HTR-8/SVneo (cell line): ENCODE data around the gene PGAM2.

Experiments used
- DNase-seq: peaks from one replicate; pipeline ENCODE4 v3.0.0; 2011; ENCODE audit warnings: low spot score, mixed read lengths; ENCODE audit not compliant: insufficient read length
- FAIRE-seq: peaks from 2 replicates; lab custom pipeline; 2011; peaks lifted over from hg19 to GRCh38; lab: Jason Lieb, UNC

PGAM2 gene

DNA sequence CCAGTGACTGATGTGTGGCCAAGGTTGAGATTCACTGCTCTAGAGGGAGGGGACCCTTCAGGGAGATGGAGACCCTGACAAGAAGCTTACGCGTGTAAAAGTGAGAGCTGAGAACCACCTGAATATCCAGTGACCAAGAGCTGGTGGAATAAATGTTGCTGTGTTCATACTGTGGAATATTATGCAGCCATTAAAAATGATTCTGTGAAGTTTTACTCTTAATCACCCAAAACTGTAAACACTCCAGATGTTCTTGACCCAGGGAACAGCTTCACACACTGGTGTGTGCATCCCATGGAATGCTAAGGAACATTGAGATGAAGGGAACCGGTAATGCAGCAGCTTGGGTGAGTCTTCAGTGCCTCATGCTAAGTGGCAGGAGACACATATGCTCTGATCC lies 21.3 kb upstream of the PGAM2 start:
- DNase-seq (no peak), FAIRE-seq (no peak)

DNA sequence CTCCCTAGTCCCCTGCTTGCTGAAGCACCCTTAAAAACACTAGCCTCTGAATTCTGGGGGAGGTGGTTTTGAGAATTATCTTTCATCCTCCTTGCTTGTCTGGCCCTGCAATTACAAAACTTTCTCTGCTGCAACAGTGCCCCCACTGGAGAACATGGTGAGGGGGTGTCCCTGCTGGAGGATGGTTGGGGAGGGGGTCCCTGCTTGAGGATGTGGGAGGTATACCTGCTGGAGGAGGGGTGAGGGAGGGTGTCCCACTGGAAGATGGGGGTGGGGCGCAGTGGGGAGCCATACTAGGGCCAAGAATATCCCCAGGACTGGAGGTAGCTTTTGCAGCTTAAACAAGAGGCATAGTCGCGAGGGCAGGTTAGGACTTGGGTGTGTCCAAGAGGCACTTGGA lies 20.2 kb upstream of the PGAM2 start:
- DNase-seq (no peak), FAIRE-seq (no peak)

DNA sequence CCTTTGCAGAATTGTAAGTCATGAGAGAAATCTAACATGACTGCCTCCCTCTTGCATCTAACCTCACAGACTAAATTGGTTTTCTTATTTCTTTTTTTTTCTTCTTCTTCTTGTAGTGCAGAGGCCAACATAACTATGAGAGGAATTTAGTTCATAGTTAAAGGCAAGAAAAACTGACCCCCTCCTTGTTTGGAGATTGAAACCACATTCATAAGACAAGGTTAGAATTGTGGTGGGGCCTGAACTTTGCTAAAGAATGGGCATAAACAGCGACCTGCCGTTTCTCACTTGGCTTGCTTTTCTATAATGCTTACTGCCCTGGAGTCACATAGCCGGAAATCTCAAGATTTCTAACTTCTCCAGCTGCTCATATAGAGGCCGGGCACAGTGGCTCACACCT lies 19.3 kb upstream of the PGAM2 start:
- FAIRE-seq (no peak), DNase-seq (no peak)

DNA sequence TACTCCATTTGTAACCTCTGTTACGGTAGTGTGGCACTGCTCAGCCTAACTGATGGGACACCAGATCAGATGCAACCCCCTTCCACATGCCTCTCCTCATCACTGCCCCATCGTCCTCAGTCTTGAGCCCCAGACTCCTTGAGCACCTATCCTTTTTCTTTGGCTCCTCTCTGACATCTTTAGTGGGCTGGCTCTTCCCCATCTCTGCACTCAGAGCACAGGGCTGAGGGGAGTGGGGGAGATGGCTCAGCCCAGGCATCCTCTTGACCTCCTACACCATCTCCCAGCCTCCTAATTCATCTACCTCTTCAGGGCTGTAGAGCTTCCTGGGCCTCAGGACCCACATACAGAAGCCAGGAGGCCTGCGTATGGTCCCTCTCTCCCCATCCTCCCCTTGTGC lies 18.4 kb upstream of the PGAM2 start:
- DNase-seq, result no peak
- no peak for FAIRE-seq

DNA sequence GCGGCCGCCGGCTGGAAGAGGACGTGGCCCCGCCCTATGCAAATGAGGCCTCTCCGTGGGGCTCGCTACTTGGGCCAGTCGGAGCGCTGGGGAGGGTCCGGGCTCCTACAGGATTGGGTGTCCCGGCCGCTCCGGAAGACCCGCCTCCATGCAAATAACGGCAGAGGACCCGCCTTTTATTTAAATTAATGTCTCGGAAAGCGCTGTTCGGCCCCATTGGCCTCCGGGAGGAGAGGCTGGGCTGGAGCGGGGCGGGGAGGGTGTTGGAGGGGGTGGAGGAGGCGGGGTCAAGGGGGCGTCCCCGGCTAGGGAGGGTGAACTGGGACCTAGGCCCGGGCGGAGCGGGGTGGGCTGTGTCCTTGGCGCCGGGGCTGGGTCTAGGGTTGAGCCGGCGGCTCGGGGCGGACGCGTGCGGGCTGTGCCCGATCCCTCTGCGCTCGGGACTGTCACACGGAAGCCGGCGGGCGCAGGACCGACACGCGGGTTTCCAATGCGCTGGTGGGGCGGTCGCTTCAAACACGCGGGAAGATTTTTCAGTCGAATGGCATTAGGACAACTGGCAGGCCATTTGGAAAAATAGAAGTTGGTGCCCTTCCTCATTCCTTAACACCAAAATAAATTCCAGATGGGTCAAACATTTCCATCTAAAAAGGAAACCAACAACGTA lies 17.3 kb upstream of the PGAM2 start:
- DNase-seq, result peak; percentile 96
- peak; percentile 89 for FAIRE-seq

DNA sequence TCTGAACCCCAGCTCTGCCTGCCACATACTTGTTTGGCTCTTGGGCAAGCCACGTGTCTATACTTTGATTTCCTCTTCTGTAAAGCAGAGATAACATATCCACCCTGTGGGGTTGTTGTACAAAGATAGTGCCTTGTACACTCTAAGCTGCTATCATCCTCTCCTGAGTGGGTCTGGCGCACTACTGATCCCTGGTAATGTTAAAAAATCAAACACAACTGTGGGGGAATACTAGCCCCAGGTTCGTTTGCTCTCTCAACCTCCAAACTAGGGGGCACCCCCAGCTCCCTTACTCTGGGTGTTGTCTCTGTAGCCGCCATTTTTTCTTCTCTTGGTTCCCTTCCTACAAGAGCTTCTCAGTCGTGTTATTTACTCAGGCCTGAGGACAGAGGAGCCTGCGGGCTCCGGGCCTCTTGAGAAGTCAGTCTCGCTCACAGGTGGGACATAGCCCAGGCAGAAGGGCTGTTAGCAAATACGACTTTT lies 15.9 kb upstream of the PGAM2 start:
- DNase-seq (no peak), FAIRE-seq (no peak)

DNA sequence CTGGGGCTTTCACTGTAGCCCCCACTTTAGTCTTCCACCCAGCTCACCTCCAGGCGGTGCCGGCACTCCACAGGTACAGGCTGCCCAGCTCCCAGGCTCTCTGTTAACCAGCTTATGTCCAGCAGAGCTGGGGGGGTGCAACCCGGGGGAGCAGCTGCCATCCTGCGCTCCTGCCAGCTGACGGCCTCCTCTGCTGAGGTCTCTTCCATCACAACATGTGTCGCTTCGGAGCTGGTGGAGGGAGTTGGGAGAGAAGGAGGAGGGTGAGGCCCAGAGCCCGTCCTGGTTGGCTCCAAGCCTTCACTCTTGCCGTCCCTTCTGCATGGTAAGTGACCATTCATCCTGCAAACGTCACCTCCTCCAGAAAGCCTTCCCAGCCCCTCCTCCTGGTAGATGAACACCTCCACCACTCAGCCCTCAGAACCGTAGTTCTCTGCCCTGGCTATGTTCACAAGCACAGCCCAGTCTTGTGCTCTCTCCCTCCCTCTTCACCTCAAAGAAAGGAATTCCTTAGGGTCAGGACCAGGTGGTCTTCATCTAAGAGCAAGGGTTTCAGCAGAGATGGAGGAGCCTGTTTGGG lies 15.4 kb upstream of the PGAM2 start:
- DNase-seq (no peak), FAIRE-seq (no peak)

DNA sequence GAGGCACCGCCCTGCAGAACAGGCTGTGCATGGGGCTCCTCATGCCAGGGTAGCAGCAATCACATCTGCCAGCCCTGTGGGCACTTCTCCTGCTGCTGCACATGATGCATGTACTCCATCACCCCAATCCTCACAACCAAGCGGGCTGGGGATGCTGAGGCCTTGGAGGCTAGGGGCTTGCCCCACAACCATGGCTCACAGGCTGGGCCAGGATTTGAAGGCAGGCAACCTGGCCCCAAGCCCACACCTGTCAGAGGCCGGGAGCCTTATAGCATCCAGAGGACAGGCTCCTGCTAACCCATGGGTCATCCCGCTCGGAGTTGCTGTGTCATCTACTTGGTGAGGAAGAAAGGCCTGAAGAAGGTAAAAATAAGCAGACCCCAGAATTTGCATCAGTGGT lies 14.8 kb upstream of the PGAM2 start:
- FAIRE-seq, result no peak
- no peak for DNase-seq

DNA sequence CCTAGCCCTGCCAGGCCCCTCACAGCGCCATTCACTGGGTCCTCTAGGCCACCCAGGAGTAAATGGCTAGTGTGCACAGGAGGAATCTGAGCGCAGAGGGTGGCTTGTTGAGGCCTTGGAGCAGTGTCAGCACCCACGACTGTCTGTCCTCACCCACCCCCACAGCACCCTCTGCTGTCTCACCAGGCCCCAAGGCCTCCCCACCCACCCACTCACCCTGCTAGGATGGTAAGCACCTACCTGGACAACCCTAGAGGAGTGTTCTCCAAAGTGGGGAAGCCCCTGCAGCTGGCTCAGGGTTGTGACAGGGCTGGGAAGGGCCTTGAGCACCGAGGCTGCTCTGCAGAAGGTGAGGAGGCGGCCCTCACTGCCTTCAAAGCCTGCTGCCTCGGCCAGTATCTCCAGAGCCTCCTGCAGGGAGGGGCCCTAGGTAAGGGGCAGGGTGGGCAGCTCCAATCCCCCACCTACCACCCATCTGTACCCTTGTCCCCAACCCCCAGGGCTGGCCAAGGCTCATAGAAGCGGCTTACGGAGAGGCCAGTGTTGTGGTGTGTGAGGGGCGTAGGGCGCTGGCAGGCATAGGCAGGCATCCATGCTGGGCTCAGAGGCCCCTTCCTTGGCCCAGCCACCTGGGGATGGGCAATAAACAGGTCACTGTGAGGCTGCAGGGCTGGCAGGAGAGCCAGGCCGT lies 14.1 kb upstream of the PGAM2 start:
- DNase-seq, result no peak
- FAIRE-seq, result no peak

DNA sequence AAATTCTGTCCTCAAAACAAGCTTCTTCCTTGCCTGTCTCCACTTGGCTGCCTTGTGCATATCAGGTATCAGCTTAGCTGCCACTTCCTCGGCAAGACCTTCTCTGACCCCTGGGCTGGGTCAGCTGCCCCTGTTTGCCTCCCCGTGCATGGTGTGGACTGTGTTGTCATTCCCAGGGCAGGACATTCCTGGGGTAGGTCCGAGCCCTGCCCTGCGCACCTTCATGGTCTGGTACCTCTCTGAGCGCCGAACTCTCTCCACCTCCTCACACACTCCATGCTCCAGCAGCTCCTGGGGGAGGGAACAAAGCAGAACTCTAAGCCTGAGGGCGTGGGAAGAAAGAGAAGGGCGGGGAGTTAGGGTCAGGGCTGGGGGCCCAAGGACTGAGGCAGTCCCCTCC lies 13.2 kb upstream of the PGAM2 start:
- DNase-seq (no peak), FAIRE-seq (no peak)

DNA sequence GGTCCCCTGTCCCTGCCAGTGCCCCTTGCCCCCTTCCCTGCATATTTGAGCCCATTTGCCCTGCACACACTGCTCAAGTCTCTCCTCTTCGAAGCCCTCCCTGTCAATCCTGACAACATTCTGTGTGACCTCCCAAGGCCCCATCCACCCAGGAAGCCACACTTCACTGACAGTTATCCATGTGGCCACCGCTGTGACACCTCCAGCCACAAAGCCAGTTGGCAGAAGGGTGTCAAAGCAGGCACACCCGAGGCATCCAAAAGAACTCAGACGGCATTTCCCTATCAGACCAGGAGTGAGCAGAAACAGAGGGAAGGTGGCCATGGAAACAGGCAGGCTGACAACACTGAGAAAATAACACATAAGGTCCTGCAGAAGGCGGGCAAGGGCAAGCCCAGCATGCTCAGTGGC lies 12.3 kb upstream of the PGAM2 start:
- DNase-seq (no peak), FAIRE-seq (no peak)

DNA sequence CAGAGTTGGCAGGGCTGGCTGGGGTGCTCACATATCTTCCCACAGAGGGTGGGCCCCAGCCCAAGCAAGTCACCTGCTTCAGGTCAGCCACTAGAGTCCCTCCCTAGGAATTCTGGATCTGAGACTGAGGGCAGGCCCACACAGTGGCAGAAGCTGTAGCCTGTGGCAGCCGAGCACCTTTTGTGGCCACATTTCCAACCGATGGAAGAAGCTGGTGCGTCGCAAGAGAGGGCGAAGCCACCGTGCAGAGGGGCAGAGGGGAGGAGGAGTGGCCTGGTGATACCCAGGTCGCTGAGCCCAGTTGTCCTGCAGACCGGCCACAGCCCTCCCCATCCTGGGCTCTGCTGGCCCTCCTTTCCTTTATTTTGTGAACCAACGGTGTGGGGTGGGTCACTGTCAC lies 11.7 kb upstream of the PGAM2 start:
- no peak for DNase-seq
- no peak for FAIRE-seq

DNA sequence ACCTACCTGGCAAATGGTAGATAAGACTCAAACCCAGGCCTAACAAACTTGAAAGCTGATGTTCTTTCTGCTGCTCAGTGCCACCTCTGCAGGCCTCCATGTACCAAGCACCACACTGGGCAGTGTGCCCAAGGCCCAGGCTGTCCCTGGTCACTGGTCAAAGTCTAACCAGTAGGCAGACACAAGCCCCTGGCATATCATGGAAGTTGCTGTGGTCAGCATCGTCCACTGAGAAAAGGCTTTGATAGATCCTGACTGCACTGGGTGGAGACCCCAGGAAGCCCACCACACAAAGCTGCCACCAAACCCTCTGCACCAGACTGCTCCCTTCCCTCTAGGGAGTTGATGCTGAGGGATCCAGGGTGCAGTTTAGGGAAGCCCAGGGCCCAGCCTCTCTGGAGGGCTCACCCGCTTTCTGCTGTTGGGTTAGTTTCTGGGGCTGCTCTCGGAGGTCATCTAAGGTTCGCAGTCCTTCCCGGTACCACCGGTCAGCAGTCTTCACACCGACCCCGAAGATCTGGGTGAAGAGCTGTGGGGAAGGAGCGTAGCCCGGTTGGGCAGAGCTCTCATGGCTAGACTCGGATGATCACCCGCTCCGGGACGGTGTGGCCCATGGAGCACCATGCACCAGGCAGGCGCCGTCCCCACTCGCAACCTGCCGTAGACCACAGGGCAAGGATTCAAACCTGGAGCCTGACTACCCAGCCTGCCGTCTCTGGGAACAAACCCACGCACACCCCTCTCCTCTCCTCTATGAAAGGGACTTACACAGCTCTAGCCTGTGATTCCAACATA lies 10.9 kb upstream of the PGAM2 start:
- FAIRE-seq, result no peak

DNA sequence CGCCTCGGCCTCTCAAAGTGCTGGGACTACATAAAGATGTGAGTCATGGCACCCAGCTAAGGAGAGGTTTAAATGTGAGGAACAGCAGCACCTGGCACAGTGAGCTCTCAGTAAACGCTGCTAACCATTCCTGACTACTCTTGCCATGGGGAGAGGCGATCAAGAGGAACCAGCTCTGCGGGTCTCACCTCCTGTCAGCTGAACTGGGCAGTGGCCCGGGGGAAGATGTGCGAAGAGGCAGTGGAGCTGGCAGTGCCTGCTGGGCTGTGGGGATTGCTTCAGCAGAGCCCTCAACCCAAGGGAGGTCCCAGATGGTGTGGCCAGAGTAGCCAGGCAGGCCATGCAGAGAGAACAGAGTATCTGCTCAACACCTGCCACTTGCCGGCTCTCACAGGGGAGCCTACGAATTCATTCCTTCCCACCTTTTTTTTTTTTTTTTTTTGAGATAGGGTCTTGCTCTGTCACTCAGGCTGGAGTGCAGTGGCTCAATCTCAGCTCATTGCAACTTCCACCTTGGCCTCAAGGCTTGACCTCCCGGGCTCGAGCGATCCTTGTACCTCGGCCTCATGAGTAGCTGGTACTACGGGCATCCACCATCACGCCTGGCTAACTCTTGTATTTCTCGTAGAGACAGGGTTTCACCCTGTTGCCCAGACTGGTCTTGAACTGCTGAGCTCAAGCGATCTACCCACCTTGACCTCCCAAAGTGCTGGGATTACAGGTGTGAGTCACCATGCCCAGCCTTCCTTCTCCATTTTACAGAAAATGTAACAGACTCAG lies 10.1 kb upstream of the PGAM2 start:
- FAIRE-seq (peak; percentile 63), DNase-seq (no peak)

More for the DNA sequence above, 10.9 kb upstream of the PGAM2 start:
- no peak for DNase-seq

DNA sequence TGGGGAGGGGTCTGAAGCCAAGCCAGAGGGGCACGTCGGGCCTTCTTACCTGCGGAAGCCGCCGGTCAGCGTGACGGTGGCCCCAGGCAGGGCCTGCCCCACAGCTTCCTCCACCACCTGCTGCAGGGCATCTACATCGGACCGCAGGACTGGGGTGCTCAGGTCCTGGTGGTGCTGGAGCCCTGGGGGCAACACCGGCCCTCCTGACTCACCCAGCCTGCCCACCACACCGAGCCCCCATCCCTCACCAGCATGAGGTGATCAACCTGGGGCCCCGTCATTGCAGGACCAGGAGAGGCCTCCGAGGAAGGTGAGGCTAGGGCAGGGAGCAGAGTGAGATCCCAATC lies 9.0 kb upstream of the PGAM2 start:
- FAIRE-seq (no peak), DNase-seq (no peak)

DNA sequence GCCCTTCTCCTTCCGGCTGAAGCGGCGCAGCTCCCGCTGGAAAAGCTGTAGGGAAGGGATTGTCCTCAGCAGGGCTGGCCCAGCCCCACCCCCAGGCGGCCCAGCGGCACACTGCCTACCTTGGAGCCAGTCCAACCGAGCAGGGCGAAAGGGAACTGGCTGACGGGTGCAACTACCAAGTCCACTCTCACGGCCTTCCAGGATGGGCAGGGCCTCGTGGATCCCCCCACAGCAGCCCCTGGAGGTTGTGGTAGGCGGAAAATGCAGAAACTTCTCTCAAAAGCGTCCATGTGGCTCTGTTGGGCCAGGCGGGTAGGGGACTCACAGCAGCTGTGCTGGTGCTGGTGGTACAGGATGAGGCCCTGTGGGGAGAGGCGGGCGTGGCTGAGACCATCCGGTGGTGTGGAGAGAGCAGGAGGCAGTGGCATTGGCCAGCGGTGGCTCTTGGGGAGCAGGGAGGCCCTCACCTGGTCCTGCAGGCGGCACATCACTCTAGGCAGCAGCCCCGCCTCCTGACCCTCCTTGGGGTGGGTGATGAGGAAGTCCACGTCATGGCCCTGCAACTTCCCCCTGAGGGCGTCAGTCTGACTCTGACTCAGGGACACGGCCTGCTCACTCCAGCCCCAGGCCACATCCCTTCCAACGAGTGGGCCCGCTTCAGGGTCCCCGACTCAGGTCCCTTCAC lies 8.4 kb upstream of the PGAM2 start:
- peak; percentile 81 for FAIRE-seq
- DNase-seq, result peak; percentile 60

DNA sequence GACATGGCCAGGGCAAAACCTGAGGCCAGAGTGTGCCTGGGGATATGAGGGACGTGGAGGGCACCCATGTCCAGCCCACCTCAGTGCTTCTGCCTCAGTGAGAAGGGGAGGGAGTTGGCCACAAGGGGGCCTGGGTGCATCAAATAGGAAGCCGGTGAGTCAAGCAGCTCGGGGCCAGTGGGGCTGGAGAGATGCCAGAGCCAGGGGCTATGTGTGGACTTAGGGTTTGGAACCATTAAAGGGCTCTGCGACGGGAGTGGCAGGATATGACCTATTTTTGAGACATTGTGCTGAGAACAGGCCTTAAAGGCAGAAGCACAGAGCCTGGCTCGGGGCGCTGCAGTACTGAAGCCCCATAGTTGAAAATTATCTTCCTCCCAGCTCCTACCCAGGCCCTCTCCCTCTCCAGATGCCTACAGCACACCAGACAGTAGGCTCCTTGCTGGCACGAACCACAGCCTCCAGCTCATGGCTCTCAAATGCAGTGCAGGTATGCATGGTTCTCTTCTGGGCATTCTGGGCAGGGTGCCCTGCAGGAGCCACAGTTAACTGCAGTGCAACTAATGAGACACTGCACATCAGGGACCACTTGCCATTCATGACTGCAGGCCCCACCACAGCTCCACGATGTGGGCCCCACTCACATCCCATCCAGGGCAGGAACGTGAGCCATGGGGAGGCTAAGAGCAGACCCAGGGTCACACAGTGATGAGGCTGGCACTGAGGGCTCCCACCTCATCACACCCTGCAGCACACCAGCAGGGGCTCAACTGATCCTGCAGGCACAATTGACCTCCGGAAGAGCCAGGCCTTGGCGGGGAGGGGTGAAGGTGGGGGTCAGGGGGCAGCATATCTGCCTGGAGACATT lies 7.2 kb upstream of the PGAM2 start:
- FAIRE-seq (no peak), DNase-seq (peak; percentile 89)

DNA sequence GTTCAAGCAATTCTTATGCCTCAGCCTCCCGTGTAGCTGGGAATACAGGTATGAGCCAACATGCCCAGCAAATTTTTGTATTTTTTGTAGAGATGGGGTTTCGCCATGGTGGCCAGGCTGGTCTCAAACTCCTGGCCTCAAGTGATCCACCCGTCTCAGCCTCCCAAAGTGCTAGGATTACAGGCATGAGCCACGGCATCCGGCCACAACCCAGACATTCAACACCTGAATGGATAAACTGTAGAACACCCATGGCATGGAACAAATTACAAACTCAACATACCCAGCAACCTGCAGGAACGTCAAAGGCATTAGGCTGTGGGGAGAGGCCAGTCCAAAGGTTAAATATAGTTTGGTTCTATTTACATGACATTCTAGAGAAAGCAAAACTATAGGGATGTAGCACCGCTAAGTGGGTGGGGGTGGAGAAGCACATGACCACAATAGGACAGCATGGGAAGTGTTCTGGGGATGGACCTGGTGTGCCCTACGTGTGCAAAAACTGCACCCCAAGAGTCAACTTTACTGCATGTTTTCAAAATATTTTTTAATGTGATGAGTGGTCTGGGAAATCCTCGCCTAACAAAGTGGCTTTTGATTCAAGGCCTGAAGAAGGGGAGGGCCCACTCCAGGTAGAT lies 6.5 kb upstream of the PGAM2 start:
- FAIRE-seq (peak; percentile 70), DNase-seq (no peak)
